Epithelial cell of alveolus of lung (primary cell): ENCODE results near the gene CYS1. TPM values are rescaled to one million over a fixed set of nuclear protein-coding genes. Genes with fewer than 3 reads are reported as not detected.

Experiments
- total RNA-seq: library from RNA; depleted of rRNA; stranded (reverse); fragments of >200 nt; gene quantifications from 2 replicates; pipeline ENCODE4 v1.2.1, GENCODE V29; 2015

The CYS1 gene, protein sequence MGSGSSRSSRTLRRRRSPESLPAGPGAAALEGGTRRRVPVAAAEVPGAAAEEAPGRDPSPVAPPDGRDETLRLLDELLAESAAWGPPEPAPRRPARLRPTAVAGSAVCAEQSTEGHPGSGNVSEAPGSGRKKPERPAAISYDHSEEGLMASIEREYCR
- 0.39 TPM in 1 of 2 replicates, not detected in the other for total RNA-seq

GRCh38 chr2:10079870-10080535 lies at the start of gene CYS1:
Gene CYS1 (minus strand): TSS chr2:10080411. CDS start chr2:10080223, 188 bp downstream.

GRCh38 chr2:10122500-10123280 lies 42.5 kb upstream of the CYS1 start, which contains the start of gene RRM2:
Gene RRM2 (plus strand): TSS chr2:10122739. CDS start chr2:10122799, 60 bp downstream.

GRCh38 chr2:10043256-10043905 lies 36.8 kb downstream of the CYS1 start, which contains the start of gene KLF11:
Gene KLF11 (plus strand): TSS chr2:10043550. CDS start chr2:10043717, 167 bp downstream.

Other genes with a start within 250 kb of the CYS1 start
- gene TAF1B, start 236.9 kb downstream of the CYS1 start, total RNA-seq, result 8.0 and 10.8 TPM in 2 replicates
- 0.16 and 0.65 TPM in 2 replicates for gene GRHL1, start 128.7 kb downstream of the CYS1 start, total RNA-seq
- gene KLF11, start 36.9 kb downstream of the CYS1 start, total RNA-seq, result 5.4 and 5.7 TPM in 2 replicates
- 22.0 and 60.6 TPM in 2 replicates for gene RRM2, start 42.3 kb upstream of the CYS1 start, total RNA-seq
- 24.5 and 72.0 TPM in 2 replicates for gene HPCAL1, start 222.5 kb upstream of the CYS1 start, total RNA-seq